ENCODE measurements around the gene HOXD1. TPM values are rescaled to one million over a fixed set of nuclear protein-coding genes. Genes with fewer than 3 reads are reported as not detected.

The HOXD1 gene
- polyA plus RNA-seq, 10 donors = 1.1 to 3.2 (median 1.6) TPM

DNA sequence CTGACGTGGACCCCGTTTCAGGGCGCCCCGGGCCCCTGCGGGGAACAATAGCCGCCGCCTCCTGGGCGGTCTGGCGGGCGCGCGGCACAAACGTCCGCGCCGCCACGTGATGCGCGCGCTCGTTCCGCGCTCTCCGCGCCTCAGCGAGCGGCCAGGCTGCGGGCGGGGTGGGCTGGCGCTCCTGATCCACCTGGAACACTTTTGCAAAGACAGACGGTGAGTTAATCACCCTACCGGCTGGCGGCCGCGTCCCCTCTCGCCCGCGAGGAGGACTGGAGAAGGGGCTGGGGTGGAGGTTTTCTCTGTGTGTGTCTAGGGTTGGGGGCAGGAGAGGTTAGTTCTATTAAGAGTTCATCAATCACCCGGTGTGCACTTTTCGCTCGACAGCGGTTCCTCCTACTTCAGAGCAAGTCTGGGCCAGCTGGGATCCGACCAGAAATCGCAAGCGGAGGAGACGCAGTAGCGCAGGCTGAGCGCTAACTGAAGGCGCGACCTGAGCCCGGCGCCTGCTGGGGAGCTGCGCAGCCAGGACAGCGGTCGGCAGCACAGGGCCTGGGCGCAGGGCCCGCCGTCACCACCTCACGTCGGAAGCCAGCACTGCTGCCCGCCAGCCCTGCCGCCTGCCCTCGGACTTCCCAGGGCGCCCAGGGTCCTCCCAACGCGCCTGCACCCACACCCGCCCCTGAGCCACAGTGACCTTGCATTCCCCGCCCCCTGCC is 10.3 kb upstream of the HOXD1 start:
- DNase-seq = peak in 1 of 3 donors; percentile 79

DNA sequence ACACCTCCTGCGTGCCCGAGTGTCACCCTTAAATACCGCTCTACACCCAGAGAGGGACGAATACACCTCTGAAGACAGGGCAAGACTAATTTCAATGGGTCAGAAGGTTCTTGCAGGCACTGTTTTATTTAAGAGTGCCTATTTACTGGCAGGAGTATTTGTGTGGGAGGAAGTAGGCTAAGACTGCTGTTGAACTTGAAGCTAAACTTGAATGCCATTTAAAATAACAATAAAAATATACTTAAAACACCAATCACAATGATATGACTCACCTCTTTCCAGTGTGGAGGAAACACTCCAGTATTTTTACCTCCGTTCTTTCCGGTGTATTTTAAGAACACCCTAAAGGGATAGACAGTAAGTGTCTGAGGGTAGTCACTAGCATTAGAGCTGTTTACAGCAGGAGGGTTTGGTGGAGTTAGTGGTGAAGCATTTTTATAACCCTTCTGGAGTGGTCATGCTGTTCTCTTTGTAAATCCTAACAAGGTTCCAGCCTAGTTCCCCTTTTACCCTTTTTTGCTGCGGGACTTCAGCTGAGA is 9.6 kb upstream of the HOXD1 start:
- no peak for DNase-seq

DNA sequence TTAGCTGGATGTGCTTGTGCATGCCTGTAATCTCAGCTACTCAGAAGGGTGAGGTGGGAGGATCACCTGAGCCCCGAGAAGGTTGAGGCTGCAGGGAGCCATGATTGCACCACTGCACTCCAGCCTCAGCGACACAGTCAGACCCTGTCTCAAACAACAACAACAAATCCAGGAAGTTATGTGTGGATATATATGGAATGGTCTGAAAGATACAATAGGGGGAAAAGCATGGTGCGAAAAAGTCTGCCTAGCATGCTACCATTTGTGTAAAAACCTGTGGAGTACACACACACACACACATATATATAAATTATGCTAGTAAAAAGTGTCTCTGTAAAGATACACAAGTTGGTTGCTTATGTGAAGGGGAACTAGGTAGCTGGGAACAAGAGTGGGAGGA is 6.9 kb upstream of the HOXD1 start:
- DNase-seq = no peak

DNA sequence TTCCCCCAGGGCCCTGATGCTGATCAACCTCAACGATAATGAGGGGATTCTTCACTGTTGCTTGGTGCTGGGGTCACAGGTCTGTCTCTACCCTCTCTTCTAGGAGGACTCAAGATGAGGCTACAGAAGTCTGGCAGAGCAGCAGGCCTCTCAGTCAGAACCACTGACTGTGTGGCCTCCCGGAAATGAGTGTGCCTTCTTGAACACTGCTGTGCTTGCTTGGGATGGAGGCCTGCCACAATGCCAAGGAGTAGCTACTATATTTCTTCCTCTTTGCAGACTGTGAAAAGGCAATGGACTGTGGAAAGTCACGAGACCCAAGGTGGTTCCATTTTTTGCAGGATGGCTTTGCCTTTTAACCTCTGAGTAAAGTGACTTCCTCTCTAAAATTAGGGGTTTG is 5.8 kb upstream of the HOXD1 start:
- DNase-seq = no peak

DNA sequence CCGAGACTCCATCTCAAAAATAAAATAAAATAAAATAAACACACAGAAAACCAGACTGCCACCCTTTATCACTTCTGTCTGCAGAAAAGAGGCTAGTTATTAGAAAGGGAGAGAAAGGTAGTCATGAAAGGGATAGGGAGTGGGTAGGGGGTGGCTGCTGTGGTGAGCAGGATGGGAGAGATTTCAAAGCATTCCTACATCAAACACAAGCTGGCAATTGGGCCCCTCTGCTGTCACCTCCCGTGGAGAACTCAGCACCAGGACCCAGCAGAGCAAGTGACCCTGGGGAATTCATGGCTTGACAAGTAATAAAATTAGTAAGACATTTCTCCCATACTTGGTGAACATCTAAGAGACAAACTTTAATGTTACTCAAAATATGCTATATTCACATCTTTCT is 3.7 kb upstream of the HOXD1 start:
- no peak for DNase-seq

DNA sequence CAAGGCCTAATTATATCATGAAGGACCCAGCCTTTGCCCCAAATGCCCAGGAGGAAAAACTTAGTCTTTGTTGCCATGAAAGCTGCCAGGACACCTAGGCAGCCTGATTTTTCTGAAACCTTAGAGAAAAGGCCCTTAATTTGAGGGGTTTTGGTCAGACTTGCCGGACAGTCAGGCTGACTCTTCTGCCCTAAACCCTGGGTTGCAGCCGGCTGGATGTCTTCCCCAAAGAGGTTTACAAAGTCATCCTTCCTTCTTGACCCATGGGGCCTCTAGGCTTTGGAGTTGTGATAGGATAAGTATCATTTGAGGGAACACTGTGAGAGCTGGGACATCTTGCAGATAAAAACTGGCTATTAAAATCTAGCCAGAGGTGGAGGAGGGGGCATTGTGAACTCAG is 2.4 kb upstream of the HOXD1 start:
- no peak for DNase-seq

DNA sequence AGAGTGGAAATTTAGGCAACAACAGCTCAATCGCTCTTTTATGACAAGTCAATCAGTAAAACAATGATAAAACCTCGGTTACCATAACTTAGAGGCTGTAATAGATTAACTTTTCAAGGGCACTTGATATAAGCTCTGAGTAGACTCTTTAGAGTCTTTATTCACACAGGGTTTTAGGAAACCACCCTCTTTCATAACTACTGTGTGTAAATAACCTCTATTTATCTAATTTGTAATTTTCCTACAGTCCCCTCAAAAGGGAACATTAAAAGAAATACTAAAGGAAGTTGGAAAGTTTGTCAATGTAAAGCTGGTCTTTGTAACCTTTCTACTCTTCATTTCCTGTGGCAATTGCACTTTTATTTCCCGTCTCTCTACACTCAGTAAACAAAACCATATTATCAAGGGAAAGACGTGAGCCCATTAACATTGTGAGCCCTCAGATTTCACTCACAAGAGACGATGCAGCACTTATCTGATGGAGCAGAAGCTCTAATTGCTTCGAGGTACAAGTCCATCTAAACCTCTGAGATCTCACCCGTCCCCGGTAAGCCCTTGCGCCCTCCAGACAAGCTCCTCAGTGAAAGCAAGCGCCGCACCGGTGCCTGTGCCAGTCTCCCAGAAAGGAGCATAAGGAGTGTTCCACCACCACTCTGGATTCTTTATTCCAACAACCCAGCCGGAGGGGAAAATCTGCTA is 1.1 kb upstream of the HOXD1 start:
- DNase-seq = no peak

DNA sequence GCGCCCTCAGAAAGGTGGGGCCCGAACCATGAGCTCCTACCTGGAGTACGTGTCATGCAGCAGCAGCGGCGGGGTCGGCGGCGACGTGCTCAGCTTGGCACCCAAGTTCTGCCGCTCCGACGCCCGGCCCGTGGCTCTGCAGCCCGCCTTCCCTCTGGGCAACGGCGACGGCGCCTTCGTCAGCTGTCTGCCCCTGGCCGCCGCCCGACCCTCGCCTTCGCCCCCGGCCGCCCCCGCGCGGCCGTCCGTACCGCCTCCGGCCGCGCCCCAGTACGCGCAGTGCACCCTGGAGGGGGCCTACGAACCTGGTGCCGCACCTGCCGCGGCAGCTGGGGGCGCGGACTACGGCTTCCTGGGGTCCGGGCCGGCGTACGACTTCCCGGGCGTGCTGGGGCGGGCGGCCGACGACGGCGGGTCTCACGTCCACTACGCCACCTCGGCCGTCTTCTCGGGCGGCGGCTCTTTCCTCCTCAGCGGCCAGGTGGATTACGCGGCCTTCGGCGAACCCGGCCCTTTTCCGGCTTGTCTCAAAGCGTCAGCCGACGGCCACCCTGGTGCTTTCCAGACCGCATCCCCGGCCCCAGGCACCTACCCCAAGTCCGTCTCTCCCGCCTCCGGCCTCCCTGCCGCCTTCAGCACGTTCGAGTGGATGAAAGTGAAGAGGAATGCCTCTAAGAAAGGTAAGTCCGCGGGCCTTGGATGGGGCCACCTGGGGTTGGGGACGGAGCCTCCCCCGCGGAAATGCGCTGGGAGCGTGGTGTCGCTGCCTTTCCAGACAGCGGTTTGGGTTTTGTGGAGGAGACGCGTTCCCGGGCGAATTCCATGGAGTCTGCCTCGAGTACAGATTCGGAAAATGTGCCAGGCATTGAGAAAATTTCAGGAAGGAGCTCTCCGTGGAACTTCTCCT is 559 bp downstream of the HOXD1 start:
- DNase-seq = peak in 1 of 3 donors; percentile 66

DNA sequence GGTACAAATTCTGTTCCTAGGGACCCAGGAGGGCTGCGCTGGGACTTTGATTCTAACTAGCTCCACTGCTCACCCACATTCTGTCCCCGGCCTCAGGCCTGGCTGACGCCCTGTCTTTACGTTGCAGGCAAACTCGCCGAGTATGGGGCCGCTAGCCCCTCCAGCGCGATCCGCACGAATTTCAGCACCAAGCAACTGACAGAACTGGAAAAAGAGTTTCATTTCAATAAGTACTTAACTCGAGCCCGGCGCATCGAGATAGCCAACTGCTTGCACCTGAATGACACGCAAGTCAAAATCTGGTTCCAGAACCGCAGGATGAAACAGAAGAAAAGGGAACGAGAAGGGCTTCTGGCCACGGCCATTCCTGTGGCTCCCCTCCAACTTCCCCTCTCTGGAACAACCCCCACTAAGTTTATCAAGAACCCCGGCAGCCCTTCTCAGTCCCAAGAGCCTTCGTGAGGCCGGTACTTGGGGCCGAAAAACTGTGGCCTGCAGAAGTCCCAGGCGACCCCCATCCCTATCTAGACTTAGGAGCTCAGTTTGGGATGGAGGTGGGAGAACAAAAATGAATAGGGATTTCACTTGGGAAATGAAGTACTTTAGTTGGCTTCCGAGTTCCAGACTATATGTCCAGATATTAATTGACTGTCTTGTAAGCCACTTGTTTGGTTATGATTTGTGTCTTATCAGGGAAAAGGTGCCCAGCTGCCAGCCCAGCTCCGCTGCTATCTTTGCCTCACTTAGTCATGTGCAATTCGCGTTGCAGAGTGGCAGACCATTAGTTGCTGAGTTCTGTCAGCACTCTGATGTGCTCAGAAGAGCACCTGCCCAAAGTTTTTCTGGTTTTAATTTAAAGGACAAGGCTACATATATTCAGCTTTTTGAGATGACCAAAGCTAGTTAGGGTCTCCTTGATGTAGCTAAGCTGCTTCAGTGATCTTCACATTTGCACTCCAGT is 1.5 kb downstream of the HOXD1 start:
- DNase-seq = peak in 1 of 3 donors; percentile 30

DNA sequence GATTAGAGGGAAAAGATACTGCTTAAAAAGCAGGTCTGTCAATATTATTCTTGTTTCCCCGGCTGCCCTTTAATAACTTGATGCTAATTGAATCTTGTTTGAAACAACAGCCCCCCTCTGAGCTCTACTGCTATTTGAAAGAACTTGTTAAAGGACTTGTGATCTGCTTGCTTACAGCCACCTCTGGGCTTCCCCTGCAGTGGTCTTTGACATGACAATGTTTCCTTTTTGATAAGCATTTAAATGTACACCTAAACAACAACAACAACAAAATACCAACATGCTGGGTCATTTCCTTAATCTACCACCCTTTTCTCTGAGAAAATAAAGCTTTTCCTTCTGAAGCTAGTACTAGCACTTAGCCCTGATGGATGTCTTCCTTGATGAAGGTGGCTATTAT is 3.9 kb downstream of the HOXD1 start:
- no peak for DNase-seq

DNA sequence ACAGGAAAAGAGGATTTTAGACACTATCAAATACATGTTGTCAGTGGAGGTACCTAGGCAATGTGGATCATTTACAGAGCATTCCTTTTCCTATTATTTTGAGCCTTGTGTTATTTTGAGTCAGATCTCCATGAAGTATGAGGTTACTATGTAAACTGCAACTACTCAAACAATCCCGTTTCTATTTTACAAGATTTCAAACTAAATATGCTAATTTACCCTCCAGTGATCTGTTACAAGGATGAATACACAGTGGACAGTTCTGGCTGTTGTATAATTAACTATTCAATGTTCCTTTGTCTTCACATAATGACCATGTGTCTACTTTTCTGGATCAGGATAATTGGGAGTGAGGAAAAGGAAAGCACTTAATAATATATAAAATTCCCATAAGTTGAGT is 4.6 kb downstream of the HOXD1 start:
- DNase-seq = no peak

DNA sequence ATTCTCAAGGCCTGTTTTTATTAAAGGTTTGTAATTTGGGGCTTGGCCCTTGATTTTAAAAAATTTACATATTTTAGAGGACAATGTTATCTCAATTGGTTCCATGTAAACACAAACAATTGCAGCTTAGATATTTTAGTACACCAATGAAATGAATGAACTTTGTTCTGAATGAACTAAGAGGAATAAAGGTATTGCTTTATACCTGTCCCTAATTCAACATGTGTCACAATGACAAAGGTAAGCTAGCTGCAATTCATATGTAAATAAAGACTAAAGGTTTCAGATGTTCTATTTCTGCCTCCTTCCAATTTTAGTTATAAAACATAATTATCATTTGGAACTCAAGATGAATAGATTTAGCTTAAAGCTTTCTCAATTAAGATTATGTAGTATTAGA is 11.4 kb downstream of the HOXD1 start:
- no peak for DNase-seq

DNA sequence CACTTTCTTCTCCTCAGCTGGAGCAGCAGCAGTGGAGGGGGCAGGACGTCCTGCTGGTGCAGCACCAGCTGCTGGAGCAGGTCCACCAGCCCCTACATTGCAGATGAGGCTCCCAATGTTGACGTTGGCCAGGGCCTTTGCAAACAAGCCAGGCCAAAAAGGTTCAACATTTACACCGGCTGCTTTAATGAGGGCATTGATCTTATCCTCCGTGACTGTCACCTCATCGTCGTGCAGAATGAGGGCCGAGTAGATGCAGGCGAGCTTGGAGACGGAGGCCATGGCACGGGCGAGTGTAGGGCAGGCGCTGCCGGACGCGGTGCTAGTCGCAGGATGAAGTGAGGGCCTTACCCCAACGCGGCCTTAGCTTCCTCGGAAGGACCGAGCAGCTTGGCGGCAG is 12.5 kb downstream of the HOXD1 start:
- no peak for DNase-seq

DNA sequence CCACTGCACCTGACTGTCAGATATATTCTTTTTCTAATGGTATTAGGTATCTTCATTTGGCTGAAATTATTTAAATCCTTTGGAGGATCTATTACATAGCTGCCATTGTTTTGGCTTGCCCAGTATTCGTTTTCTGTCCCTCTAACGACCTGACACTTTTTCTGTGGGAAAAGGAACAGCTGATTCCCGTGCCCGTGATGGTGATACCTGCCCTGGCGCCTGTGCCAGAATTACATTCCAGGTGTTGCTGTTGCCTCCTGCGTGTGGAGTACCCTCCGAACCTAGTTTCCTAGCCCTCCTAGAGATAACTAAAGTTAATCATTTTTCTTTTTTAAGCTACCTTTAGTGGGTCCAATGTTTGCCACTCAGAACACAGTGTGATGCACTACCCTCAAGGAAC is 14.0 kb downstream of the HOXD1 start:
- DNase-seq = no peak

DNA sequence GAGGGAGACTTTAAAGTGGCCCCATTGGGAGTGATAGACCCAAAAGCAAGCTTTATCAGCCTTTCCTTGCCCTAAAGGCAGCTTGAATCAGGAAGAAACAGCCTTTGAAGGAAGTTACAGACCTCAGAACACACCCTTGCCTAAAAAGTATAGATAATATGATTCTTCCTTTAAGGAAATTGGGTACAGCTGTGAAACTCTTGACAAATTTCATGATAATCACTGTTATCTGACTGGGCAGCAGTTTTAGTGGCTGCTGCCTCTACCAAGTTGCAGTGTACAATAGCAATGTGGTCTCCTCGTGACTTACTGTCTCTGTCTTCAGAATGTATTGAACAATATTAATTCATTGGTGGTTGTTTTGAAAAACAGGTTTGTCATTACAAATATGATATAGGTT is 16.7 kb downstream of the HOXD1 start:
- no peak for DNase-seq

DNA sequence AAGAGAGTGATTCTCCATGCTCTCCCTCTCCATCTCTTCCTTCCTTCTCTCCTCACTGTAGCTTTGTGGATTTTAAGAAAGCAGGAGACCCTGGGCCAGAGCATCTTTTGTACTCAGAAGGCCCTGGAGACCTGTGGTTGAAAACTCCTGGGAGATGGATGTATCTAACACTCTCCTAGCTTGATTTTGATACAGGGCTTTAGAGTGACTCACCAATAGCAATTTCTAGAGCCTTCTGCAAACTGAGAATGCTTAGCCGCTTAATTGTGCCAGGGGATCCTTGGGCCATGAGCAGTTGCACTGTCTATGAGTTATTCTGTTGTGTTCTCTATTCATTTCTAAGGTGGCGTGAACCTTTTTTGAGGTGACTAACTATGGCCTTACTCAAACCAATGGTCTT is 17.7 kb downstream of the HOXD1 start:
- DNase-seq = peak in 2 of 3 donors; percentile 18 to 36

DNA sequence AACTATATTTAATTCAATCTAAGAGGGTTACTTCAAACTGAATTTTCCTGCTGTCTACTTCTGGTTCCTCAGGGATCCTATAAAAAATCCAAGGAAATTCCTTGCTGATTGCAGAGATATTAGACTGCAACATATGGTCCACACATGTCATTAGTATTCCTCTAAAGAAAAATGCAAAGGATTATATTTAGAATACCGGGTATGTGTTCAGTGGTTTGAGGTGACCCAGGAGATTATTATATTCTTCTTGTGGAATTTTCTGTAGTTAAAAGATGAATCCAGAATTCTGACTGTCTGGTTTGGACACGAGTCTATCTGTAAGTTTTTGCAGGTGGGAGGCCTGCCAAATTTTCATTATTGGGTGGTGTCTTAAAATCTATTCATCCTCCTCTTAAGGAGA is 18.2 kb downstream of the HOXD1 start:
- peak; percentile 50 to 75 (median 74) for DNase-seq

DNA sequence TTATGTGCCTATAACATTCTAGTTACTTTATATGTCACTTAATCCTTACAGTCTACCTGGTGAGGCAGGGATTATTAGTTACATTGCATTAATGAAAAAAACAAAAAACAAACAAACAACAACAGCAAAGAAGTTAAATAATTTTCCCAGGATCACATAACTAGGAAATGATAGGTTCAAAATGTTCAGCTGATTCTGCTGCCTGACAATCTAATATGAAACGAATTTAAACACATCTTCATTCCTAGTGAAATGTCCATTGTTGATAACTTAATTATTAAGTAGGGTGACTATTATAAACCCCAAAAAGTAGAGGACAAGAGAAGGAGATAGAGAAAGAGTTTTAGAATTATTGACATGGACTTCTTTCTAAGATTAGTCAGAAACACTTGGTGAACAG is 22.6 kb downstream of the HOXD1 start:
- DNase-seq = no peak

DNA sequence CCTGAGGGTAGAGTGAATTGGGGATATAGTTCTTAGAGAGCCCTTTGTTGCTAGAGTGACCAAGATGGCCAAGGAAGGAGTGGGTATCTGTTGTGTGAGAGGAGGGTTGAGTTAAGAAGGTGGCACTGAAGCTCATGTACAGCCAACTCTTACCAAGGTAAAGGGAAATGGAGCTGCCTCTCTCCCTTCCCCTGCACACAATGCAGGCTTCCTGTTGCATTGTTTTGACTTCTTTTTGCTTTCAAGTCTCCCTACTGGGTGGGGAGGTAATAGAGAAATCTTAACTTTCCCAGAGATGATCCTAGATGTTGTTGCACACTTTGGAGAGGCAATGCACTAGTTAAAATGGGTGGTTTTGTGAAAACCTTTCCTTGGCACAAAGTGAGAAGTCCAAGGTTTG is 23.8 kb downstream of the HOXD1 start:
- no peak for DNase-seq

DNA sequence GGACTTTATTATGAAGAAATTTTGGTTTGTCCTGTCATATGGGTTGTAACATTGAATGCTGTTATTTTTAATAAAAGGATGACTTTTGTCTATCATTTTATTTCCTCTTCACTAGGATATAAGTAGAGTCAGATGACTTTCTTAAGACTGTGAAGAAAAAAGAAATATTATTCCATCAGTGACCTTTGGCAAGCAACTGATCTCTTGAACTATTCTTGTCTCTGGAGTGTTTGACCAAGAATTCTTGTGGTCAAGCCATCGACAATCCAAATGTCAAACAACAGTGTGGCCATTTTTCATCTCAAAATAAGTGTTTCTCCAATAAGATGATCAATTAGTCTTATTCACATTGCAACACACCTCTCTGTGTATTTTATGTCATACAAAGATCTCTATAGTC is 24.9 kb downstream of the HOXD1 start:
- DNase-seq = no peak

DNA sequence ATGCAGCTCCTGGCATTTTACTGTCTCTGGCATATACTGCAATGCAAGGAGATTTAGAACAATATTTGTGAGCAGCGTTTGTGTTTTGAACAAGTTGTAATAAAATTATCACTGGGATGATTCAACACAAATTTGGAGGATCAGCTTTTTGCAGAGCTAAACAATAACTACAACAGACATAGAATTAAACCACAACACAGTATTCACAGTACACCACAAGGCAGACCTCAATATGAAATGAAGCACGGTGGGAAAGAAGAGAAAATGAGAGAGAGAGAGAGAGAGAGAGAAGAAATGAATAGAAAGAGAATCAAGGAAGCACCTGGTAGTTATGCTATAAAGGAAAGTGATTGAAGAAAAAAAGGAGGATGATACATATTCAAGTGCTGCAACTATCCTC is 39.4 kb downstream of the HOXD1 start:
- no peak for DNase-seq
